ENCODE measurements around the gene GTSF1L.

GRCh38 chr20:43751167-43752050, 24.6 kb upstream of the GTSF1L start:
- TF ChIP-seq KAT7 (CRISPR knock-in tag; IDR thresholded peaks at IDR 0.05; ENCODE audit: borderline replicate concordance) (no peak), ZNF671 (CRISPR knock-in tag; IDR thresholded peaks at IDR 0.05) (no peak), ZNF317 (CRISPR knock-in tag; IDR thresholded peaks at IDR 0.05; ENCODE audit: borderline replicate concordance, low read depth) (no peak)
- TF ChIP-seq, protein P1, sequence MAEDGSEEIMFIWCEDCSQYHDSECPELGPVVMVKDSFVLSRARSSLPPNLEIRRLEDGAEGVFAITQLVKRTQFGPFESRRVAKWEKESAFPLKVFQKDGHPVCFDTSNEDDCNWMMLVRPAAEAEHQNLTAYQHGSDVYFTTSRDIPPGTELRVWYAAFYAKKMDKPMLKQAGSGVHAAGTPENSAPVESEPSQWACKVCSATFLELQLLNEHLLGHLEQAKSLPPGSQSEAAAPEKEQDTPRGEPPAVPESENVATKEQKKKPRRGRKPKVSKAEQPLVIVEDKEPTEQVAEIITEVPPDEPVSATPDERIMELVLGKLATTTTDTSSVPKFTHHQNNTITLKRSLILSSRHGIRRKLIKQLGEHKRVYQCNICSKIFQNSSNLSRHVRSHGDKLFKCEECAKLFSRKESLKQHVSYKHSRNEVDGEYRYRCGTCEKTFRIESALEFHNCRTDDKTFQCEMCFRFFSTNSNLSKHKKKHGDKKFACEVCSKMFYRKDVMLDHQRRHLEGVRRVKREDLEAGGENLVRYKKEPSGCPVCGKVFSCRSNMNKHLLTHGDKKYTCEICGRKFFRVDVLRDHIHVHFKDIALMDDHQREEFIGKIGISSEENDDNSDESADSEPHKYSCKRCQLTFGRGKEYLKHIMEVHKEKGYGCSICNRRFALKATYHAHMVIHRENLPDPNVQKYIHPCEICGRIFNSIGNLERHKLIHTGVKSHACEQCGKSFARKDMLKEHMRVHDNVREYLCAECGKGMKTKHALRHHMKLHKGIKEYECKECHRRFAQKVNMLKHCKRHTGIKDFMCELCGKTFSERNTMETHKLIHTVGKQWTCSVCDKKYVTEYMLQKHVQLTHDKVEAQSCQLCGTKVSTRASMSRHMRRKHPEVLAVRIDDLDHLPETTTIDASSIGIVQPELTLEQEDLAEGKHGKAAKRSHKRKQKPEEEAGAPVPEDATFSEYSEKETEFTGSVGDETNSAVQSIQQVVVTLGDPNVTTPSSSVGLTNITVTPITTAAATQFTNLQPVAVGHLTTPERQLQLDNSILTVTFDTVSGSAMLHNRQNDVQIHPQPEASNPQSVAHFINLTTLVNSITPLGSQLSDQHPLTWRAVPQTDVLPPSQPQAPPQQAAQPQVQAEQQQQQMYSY (CRISPR knock-in tag; IDR thresholded peaks at IDR 0.05) = no peak
- TF ChIP-seq, protein P2, sequence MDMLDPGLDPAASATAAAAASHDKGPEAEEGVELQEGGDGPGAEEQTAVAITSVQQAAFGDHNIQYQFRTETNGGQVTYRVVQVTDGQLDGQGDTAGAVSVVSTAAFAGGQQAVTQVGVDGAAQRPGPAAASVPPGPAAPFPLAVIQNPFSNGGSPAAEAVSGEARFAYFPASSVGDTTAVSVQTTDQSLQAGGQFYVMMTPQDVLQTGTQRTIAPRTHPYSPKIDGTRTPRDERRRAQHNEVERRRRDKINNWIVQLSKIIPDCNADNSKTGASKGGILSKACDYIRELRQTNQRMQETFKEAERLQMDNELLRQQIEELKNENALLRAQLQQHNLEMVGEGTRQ (CRISPR knock-in tag; IDR thresholded peaks at IDR 0.05) = no peak
